GM19193 (cell line): ENCODE data around the gene DHX38.

Source experiments
- POLR2A ChIP-seq: IDR thresholded peaks from 4 replicates; pipeline ENCODE4 v1.6.1; 2011; ENCODE audit not compliant: insufficient read depth, insufficient read length; ENCODE audit errors: extremely low read depth

Gene DHX38

DNA sequence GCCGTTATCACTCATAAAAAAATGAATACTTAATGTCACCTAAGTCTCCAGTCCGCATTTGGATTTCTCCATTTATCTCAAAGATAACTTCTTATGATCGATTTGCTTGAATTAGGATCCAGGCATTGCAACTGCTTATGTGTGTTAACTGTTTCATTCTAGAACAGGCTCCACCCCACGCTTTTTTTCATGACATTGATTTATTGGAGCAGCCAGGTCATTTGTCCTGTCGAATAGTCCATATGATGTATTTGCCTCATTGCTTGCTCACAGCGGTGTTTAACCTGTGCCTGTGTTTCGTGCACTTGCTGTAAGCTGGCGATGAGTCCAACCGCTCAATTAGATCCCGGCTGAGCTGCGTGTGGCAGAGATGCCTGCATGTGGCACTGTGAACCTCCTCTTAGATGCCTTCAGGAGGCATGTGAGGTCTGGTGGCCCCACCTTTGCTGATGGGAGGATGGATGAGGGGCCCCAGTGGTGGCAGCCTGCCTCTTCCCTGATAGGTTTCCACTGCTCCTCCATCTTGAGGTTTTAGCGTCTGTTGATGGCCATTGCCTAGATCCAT, 16.4 kb downstream of the DHX38 start:
- TF ChIP-seq POLR2A: no peak

DNA sequence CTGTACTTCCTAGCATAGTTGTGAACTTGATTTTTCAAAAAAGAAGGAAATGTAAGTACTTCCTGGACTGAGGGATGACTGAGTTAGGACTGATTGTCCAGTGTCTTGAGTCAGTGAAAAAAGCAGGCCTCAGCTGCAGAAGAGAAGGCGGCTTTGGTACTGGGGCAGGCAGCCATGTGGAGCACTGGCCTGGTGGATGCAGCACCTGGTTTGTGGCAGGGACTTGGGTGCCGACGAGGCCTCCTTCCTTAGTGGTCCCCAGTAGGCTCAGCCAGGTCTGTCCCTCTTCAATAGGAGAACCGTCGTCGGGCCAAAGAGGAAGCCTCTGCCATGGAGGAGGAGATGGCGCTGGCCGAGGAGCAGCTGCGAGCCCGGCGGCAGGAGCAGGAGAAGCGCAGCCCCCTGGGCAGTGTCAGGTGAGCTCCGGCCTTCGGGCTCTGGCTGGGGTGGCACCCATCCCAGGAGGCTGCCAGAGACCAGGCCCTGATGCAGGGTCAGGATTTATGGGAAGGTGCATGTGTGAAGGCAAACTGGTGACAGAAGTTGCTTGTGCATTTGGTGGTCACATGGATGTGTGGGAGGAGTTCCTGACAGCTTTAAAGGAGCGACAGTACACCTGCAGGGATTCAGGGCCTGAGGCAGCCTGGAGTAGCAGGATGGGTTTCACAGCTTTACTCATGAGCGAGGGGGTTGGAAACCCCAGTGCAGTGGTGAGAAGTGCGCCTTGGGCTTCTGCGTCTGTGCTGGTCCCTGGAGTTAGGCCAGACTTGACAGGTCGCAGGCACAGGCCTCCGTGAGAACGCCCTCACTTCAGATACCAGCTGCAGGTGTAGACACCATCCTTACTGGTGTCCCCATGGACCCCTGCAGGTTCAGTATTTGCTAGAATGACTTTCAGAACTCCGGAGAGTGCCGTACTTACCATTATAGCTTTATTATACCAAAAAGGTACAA, 17.3 kb downstream of the DHX38 start:
- no peak for TF ChIP-seq POLR2A

DNA sequence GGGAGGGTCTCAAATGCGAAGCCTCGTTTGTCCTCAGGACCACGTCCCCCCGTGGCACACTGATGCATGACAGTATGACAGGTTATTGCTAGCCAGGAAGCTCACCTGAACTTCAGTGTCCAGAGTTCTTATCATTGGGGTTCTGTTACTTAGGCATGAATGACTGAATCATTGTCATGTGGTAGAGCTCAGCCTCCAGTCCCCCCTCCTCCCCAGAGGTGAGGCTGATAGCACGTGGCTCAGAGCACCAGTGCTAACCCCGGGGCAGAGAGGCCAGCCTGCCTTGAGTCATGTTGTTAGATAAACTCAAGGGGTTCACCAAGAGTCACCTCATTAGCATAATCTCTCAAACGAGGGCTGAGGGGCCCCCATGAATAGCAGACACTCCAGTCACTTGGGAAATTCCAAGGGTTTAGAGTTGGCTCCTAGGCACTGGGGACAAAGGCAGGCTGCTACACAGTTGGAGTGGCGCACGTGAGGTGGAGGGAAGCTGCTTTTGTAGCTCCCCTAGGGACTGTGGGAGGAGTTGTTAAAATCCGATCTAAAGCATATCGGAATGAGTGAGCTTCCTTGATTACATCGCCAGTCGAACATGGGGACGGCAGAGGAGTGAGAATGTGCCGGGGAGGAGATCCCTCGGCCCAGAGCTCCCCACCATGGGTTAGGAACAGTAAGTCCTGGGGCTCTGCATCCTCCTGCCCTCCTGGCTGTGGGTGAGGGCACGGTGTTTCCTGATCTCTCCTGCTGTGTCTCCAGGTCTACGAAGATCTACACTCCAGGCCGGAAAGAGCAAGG, 18.2 kb downstream of the DHX38 start:
- no peak for TF ChIP-seq POLR2A

DNA sequence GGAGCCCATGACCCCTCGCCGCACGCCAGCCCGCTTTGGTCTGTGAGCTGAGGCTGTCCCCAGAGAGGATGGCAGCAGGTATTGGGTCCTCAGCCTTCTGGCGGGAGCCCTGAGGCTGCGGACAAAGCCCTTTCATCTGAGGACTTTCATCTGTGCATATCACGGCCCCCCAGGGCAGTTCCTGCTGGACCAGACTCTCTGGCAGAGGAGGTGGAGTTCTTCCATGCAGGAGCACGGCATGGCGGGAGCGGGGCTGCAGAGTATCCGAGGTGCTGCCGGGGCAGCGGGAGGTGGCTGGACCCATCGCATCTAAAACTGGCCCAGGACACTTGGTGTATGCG, 18.8 kb downstream of the DHX38 start:
- no peak for TF ChIP-seq POLR2A

DNA sequence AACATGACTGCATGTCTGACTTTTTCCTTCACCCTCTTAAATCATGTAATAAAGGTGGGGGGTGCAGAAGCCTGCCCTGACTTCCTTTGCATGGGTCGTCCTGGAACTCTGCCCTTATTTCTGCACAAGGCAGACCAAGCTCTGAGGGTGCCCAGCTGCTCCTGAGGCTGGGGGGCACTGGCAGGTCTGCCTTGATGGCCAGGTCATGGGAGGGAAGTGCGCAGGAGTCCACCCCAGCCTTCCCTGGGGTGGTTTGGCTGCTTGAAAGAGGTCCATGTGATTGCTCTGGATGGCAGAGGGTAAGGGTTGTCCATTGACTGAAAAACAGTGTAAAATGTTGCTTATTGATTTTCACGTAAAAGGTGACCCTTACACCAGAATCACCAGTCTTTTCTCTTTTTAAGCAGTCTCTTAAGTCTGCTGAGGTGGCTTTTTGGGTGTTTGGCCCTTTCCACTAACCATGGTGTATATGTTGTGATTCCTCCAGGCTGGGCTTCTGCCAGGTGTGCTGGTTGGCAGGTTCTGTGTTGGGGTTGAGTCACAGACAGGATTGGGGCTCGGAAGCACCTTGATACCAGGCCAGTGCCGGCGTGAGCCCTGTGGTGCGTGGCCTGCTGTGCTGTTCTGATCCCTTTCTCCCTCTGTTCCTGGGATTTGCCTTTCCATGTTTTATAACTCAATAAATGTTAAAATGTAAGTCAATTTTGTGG, 19.4 kb downstream of the DHX38 start:
- no peak for TF ChIP-seq POLR2A

DNA sequence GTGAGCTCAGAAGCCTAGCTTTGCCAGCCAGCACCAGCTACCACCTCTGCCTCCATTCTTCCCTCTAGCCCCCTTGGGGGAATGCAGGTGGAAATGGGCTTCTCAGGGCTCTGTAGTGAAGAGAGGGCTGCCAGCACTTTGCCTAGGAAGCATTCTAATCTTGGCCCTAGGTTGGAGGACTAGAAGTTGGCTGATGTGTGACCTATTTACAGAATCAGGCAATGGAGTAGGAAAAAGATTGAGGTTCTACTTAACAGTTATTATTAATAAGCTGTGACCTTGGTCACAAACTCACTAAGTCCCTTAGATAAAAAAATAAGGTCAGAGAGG, 19.9 kb downstream of the DHX38 start:
- no peak for TF ChIP-seq POLR2A

DNA sequence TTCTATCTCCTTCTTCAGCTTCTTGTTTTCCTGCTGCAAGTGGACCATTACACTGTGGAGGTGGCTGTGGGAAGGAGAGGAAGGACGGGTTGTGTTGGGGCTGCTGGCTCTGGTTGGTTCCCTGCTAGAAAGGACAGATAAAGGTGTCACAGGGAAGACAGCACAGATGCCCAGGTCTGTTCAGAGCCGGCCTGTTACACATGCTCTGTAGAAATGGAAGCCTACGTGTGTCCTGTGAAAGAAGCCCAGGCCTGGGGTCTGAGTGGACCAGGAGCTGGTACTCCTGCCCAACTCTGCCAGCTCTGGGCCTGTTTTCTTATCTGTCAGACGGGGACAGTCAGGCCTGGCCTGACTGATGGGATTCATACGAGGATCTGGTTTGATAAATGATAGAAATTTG, 26.4 kb downstream of the DHX38 start:
- TF ChIP-seq POLR2A: no peak

DNA sequence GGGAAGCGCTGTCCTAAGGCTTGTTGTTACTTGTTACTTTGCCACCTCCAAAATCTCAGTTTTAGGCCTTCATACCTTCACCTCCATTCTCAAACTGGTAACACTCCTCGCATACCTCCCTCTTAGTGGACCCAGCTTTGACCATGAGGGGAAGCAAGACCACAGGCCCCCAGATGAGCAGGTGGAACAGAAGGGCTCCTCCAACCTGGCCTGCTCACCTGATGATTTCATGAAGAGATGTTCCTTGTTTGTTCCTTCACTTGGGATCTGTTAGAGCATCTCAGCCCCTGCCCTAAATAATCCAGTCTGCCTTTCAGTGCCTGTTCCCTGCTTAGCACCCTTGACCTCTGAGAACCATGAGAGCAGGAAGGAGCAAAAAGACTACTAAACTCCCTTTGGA, 28.7 kb downstream of the DHX38 start:
- TF ChIP-seq POLR2A: no peak

DNA sequence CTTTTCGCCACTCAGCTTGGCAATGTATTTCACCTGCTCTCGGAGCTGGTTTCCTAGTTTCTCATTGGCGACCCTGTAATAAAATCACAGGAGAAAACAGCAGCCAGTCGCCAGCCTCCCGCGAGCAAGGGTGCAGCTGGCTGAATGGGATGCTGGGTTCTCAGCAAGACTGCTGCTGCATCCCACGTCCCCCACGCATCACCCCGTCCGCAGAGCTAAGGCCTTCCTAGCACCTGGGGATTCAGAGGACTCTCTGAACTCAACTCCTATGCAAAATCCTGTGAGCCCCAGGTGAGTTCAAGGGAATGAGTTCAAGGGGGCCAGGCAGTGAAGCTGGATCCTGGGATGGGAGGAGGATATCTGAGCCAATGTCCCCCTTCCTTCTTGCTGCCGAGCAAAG, 29.3 kb downstream of the DHX38 start:
- no peak for TF ChIP-seq POLR2A

DNA sequence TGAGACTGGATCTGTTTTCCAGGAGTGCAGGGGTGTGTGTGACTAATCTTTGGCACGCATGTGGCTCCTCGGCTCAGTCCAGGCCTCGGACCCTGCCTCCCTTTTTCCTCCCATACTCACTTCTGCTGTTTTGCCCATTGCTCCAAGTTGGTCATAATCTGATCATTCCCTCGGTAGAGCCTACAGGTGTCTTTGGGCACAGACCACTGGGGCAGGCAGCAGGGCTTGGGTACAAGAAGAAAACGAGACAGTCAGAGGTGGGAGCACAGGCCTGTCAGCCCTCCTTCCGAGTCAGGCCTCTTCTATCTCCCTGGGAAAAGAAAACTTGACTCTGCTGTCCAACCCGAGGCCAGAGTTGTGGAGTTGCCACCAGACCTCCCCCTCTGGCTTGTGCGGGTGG, 29.8 kb downstream of the DHX38 start:
- TF ChIP-seq POLR2A: no peak

DNA sequence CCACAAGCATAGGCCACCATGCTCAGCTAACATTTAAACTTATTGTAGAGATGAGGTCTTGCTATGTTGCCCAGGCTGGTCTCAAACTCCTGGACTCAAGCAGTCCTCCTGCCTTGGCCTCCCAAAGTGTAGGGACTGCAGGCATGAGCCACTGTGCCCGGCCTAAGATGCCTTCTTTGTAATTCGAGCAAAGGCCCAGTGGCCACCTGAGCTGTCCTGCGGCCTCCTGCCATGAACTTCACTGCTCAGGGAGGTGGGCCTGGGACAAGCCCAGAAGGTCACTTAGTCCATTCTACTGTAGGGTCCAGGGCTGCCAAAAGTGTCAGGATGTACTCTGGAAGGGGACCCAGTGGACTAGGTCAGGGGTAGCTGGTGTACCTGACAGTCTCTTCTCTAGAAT, 30.5 kb downstream of the DHX38 start:
- no peak for TF ChIP-seq POLR2A

DNA sequence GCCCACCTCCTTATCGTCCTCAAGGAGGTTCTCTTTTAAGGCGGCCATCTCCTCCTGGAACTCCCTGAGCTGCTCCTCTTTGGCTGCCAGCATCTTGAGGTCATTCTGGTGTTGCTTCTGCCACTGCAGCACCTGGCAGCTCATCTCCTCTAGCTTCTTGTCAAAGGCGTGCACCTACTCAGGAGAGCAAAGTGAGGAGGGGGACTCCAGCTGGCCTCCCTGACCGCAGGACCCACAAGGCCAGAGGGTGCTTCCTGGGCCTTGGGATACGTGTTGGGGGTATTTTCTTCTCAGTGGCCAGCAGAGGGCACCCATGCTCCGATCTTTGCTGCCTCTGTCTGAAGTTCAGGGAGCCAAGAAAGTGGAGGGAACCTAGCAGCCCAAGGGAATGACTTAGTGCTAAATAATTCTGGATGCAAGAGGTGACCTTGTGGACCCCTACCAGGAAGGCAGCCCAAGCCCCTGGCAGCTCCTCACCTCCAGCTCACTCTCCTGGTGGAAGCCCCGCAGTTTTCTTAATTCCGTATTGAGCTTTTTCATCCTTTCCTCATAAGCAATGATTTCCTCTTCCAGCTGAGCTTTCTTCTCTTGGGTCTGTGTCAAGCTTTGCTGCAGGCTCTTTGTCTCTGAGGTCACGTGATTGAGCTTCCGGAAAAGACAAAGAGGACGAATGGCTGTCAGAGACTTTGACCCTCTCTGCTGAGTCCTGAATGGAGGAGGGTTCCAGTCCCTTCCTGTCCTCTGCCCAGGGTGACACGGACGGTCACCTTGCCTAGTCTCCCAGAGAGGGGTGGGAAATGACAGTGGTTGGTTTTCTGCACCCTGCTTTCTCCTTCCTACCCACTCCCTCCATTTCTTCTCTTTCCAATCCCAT, 31.4 kb downstream of the DHX38 start:
- TF ChIP-seq POLR2A: no peak

DNA sequence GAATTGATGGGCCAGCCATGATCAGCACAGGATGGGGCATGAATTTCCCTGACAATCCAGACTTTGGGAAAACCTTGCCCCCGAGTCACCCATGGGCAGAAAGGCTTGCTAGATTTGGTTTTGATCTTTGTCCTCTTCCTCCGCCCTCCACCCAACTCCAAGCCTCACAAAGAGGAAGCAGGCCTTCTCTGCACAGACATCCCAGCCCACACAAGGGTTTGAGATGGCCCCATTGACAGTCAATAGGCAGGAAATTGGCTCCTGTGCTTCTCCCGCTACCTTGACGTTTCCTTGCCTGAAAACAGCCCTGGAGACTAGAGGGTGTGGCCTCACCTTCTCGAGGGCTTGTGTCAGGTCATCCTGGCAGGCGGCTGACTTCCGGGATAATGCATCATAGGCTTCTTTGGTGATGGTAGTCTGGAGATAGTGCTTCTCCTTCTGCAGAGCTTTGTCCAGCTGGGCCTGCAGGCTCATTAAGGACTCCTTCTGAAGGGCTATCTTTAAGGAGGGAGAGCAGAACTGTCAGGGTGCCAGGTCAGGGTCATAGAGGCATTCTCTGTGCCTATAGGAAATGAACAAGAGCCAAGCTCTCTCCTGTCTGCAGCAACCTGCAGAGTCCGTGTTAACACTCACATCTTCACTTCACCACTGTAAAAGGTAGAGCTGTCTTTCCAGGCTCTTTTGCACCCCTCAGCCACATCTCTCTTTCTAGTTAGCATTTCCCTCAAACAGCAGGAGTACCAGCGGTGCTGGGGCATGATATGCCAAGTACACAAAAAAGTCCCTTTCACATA, 32.2 kb downstream of the DHX38 start:
- no peak for TF ChIP-seq POLR2A

DNA sequence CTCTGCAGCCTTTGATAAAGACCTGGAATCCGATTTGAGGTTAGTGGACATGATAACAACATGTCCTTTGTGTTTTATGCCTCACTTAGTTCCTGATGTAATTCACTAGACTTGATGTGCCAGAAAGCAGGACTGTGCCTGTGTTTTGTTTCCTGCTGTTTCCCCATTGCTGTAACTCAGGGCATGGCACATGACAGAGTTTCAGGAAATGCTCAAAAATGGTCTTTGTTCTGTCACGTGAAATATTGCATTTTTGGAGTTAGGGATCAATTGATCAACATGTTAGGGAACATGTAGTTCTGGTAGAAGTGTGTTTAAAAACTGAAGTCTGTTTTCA, 32.8 kb downstream of the DHX38 start:
- TF ChIP-seq POLR2A: no peak
